LNCaP clone FGC (cell line): ENCODE data around the gene IGDCC3.

ENCODE experiments used
- DNase-seq: peaks from one replicate; pipeline ENCODE4 v3.0.0-alpha.2; 2011; ENCODE audit warnings: low read depth
- H3K4me3 ChIP-seq: 2 replicates; pipeline ENCODE4 v1.5.1; 2011; ENCODE audit warnings: mild to moderate bottlenecking, low read depth, low read length, control low read depth
- TF ChIP-seq, protein P1 (sequence below): IDR thresholded peaks from 2 replicates; pipeline ENCODE4 v1.5.1; 2012; ENCODE audit warnings: mild to moderate bottlenecking; ENCODE audit not compliant: control insufficient read depth, insufficient read depth; ENCODE audit errors: extremely low read depth

IGDCC3 gene

DNA sequence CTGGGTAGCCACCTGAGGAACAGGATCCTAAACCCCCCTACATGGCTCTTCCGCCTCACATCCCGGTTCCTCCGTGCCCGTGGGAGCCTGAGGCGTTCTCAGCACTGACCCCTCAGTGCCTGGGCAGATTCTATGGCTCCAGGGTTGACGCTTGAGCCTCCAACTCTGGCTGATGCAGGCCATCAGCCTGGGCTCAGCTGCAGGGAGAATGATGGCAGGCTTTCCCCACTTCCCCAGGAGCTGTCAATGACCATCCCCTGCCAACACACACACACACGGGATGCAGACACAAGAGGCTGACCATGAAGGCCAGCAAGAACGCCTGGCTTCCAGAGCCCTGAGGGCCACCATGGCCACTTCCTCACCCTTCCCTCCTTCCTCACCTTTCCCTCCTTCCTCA is 15.8 kb upstream of the IGDCC3 start:
- TF ChIP-seq, protein P1, sequence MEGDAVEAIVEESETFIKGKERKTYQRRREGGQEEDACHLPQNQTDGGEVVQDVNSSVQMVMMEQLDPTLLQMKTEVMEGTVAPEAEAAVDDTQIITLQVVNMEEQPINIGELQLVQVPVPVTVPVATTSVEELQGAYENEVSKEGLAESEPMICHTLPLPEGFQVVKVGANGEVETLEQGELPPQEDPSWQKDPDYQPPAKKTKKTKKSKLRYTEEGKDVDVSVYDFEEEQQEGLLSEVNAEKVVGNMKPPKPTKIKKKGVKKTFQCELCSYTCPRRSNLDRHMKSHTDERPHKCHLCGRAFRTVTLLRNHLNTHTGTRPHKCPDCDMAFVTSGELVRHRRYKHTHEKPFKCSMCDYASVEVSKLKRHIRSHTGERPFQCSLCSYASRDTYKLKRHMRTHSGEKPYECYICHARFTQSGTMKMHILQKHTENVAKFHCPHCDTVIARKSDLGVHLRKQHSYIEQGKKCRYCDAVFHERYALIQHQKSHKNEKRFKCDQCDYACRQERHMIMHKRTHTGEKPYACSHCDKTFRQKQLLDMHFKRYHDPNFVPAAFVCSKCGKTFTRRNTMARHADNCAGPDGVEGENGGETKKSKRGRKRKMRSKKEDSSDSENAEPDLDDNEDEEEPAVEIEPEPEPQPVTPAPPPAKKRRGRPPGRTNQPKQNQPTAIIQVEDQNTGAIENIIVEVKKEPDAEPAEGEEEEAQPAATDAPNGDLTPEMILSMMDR: no peak
- no peak overlapping the region for H3K4me3 ChIP-seq
- DNase-seq: no peak

GRCh38 chr15:65393091-65393490 is 15.3 kb upstream of the IGDCC3 start:
- TF ChIP-seq, protein P1: no peak
- no peak for DNase-seq
- no peak overlapping the region for H3K4me3 ChIP-seq

GRCh38 chr15:65392368-65392767 is 14.6 kb upstream of the IGDCC3 start:
- TF ChIP-seq, protein P1: no peak
- no peak overlapping the region for H3K4me3 ChIP-seq

GRCh38 chr15:65391732-65392131 is 13.9 kb upstream of the IGDCC3 start:
- no peak overlapping the region for H3K4me3 ChIP-seq
- TF ChIP-seq, protein P1: no peak
- DNase-seq: no peak

More at GRCh38 chr15:65392368-65392767, 14.6 kb upstream of the IGDCC3 start:
- no peak for DNase-seq

GRCh38 chr15:65390447-65390846 is 12.6 kb upstream of the IGDCC3 start:
- no peak for DNase-seq
- TF ChIP-seq, protein P1: no peak
- no peak overlapping the region for H3K4me3 ChIP-seq

DNA sequence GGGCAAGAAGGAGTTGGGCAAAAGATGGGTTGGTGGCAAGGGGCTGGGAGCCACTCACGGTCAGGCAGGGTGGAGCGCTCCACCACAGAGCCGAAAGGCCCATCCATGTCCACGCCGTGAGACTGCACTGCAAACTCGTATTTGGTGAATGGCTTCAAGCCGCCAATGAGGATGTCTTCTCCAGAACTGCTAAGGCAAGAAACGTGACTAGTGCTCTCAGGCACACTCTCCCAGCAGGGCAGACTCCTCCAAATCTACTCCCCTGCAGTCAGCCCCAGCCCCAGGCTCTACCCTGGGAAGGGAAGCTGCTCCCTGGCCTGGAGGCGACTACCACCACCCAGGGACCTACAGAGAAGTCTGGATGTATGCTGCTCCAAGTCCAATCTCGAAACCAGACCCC is 11.4 kb upstream of the IGDCC3 start:
- TF ChIP-seq, protein P1: no peak
- no peak for DNase-seq
- no peak overlapping the region for H3K4me3 ChIP-seq

- TF ChIP-seq, protein P1: no peak
- no peak for DNase-seq
- no peak overlapping the region for H3K4me3 ChIP-seq
These were observed 10.7 kb upstream of the IGDCC3 start for GRCh38 chr15:65388306-65389080.
